Caco-2 (cell line): ENCODE data around the gene HOMER3. TPM values are rescaled to one million over a fixed set of nuclear protein-coding genes. Genes with fewer than 3 reads are reported as not detected.

Experiments
- BruUV-seq: library from RNA; stranded (reverse); fragments of 400-500 nt; replicated peaks from 2 replicates; lab custom pipeline; 2021; lab: Mats Ljungman, UMichigan
- CTCF ChIA-PET: fragments of 300-600 bp; sonication (Branson Sonifier 250); formaldehyde crosslinking; loops from one replicate; lab custom pipeline; 2022; ENCODE audit warnings: antibody characterized with exemption; lab: Charles Lee
- POLR2A ChIA-PET: fragments of 300-600 bp; sonication (Branson Sonifier 250); formaldehyde crosslinking; loops from one replicate; lab custom pipeline; 2022; ENCODE audit warnings: antibody characterized with exemption; lab: Charles Lee
- DNase-seq, 2 experiments: peaks; one replicate each; pipeline versions ENCODE4 v3.0.0 to v3.0.0-alpha.2; 2020 to 2022
- H3K27me3 ChIP-seq: replicated peaks from 2 replicates; pipeline ENCODE4 v1.6.0; 2011; ENCODE audit warnings: low read length; ENCODE audit not compliant: control insufficient read depth, insufficient read depth
- H3K36me3 ChIP-seq: 2 replicates; pipeline ENCODE4 v1.5.1; 2011; ENCODE audit warnings: low read length; ENCODE audit not compliant: control insufficient read depth, insufficient read depth
- H3K4me1 ChIP-seq: fragments of 250-450 bp; sonication (Bioruptor Pico); 2 replicates; pipeline ENCODE4 v1.5.1; 2020; ENCODE audit warnings: mild to moderate bottlenecking
- H3K4me3 ChIP-seq: 2 replicates; pipeline ENCODE4 v1.5.1; 2011; ENCODE audit warnings: low read depth, mild to moderate bottlenecking, control low read depth, low read length
- H3K9me3 ChIP-seq: fragments of 250-450 bp; sonication (Bioruptor Pico); 2 replicates; pipeline ENCODE4 v1.5.1; 2020; ENCODE audit warnings: mild to moderate bottlenecking, moderate library complexity
- H3K27ac Mint-ChIP-seq: one replicate; pipeline ENCODE4 v1.8.0; 2022; ENCODE audit warnings: mixed read lengths; ENCODE audit not compliant: unreplicated experiment
- H3K27me3 Mint-ChIP-seq: one replicate; pipeline ENCODE4 v1.8.0; 2022; ENCODE audit warnings: mixed read lengths; ENCODE audit not compliant: insufficient read depth, unreplicated experiment
- H3K36me3 Mint-ChIP-seq: one replicate; pipeline ENCODE4 v1.8.0; 2022; ENCODE audit warnings: mild to moderate bottlenecking, mixed read lengths; ENCODE audit not compliant: insufficient read depth, unreplicated experiment
- H3K4me1 Mint-ChIP-seq: one replicate; pipeline ENCODE4 v1.8.0; 2022; ENCODE audit warnings: low read depth, mixed read lengths; ENCODE audit not compliant: unreplicated experiment
- H3K4me3 Mint-ChIP-seq: one replicate; pipeline ENCODE4 v1.8.0; 2022; ENCODE audit warnings: mild to moderate bottlenecking, moderate library complexity, mixed read lengths; ENCODE audit not compliant: unreplicated experiment
- H3K9me3 Mint-ChIP-seq: one replicate; pipeline ENCODE4 v1.8.0; 2022; ENCODE audit warnings: mixed read lengths; ENCODE audit not compliant: unreplicated experiment
- CTCF ChIP-seq, 2 experiments: fragments of 200-600 bp in 1 of 2; IDR thresholded peaks; 1 replicate in 1 of 2; 2 replicates in 1 of 2; pipeline versions ENCODE4 v1.5.1 to v1.8.0; 2011 to 2022; ENCODE audit warnings: antibody characterized with exemption in 1 of 2, control low read depth in 1 of 2, inconsistent platforms in 1 of 2, low read depth in 1 of 2, low read length in 1 of 2, mild to moderate bottlenecking in 1 of 2, moderate library complexity in 1 of 2; ENCODE audit not compliant: insufficient read depth in 1 of 2, severe bottlenecking in 1 of 2, unreplicated experiment in 1 of 2
- intact Hi-C: fragments of 100-400 bp; cut with micrococcal nuclease; formaldehyde crosslinking; loops from one replicate; pipeline ENCODE4 v1.10.0; 2022; ENCODE audit not compliant: unreplicated experiment
- total RNA-seq: library from RNA; stranded (reverse); gene quantifications from 2 replicates; pipeline ENCODE4 v1.2.3, GENCODE V29; 2022

Gene HOMER3
- total RNA-seq, 1 experiment from 2014 or later: 19.0 TPM

GRCh38 chr19:18948075-18948975 is 7.3 kb upstream of the HOMER3 start:
- no peak for DNase-seq
- ChIA-PET CTCF (interaction anchor here (0.5 kb wide), 1 partner anchor 8 kb away, joined by 3 read pairs; no protein-coding TSS in a partner anchor), POLR2A (no interaction called here)
- intact Hi-C loops: no loop called here
- no TSS peak for BruUV-seq
- H3K4me1 Mint-ChIP-seq: no peaks in the 10 kb centered on the region
- H3K36me3 ChIP-seq: no peaks in the 10 kb centered on the region
- H3K27me3 ChIP-seq: no peaks in the 10 kb centered on the region
- no peak overlapping the region for H3K4me3 Mint-ChIP-seq
- TF ChIP-seq CTCF (IDR thresholded peaks at IDR 0.05; ENCODE audit: insufficient read depth in 1 of 2, low read depth in 1 of 2, low read length in 1 of 2, severe bottlenecking in 1 of 2, unreplicated experiment in 1 of 2): no peak
- H3K27ac Mint-ChIP-seq: no peak overlapping the region
- H3K9me3 Mint-ChIP-seq: no peaks in the 10 kb centered on the region
- H3K4me3 ChIP-seq: no peak overlapping the region
- H3K4me1 ChIP-seq: no peaks in the 10 kb centered on the region
- H3K9me3 ChIP-seq: no peaks in the 10 kb centered on the region
- no peaks in the 10 kb centered on the region for H3K36me3 Mint-ChIP-seq
- no peaks in the 10 kb centered on the region for H3K27me3 Mint-ChIP-seq

GRCh38 chr19:18946918-18947317 is 5.9 kb upstream of the HOMER3 start:
- ChIA-PET CTCF (no interaction called here), POLR2A (no interaction called here)
- Histone ChIP-seq H3K36me3 (no peaks in the 10 kb centered on the region), H3K4me1 (no peaks in the 10 kb centered on the region), H3K4me3 (no peak overlapping the region), H3K9me3 (no peaks in the 10 kb centered on the region), H3K27me3 (no peaks in the 10 kb centered on the region)
- no peaks in the 10 kb centered on the region for H3K36me3 Mint-ChIP-seq
- no peak overlapping the region for H3K4me3 Mint-ChIP-seq
- intact Hi-C loops: no loop called here
- TF ChIP-seq CTCF (IDR thresholded peaks at IDR 0.05; ENCODE audit: insufficient read depth in 1 of 2, low read depth in 1 of 2, low read length in 1 of 2, severe bottlenecking in 1 of 2, unreplicated experiment in 1 of 2): no peak
- no peaks in the 10 kb centered on the region for H3K27me3 Mint-ChIP-seq
- DNase-seq: no peak
- no peaks in the 10 kb centered on the region for H3K9me3 Mint-ChIP-seq
- BruUV-seq: no TSS peak
- H3K27ac Mint-ChIP-seq: no peak overlapping the region
- H3K4me1 Mint-ChIP-seq: no peaks in the 10 kb centered on the region

- no peaks in the 10 kb centered on the region for H3K4me1 ChIP-seq
- H3K4me3 Mint-ChIP-seq: no peak overlapping the region
- no peak for DNase-seq
- no peaks in the 10 kb centered on the region for H3K27me3 Mint-ChIP-seq
- ChIA-PET CTCF (no interaction called here), POLR2A (no interaction called here)
- intact Hi-C loops: no loop called here
- H3K36me3 ChIP-seq: no peaks in the 10 kb centered on the region
- H3K9me3 Mint-ChIP-seq: no peaks in the 10 kb centered on the region
- TF ChIP-seq CTCF (IDR thresholded peaks at IDR 0.05; ENCODE audit: insufficient read depth in 1 of 2, low read depth in 1 of 2, low read length in 1 of 2, severe bottlenecking in 1 of 2, unreplicated experiment in 1 of 2): no peak
- H3K4me1 Mint-ChIP-seq: peaks cover 5% of the 10 kb centered on the region
- H3K27ac Mint-ChIP-seq: no peak overlapping the region
- H3K27me3 ChIP-seq: no peaks in the 10 kb centered on the region
- no peaks in the 10 kb centered on the region for H3K36me3 Mint-ChIP-seq
- no TSS peak for BruUV-seq
- no peak overlapping the region for H3K4me3 ChIP-seq
- H3K9me3 ChIP-seq: no peaks in the 10 kb centered on the region
Observed at GRCh38 chr19:18946335-18946734, 5.3 kb upstream of the HOMER3 start.
